HG03575 (cell line): ENCODE measurements around the gene UNC13B.

ENCODE experiments used
- ATAC-seq: cut with Tn5 transposase; IDR thresholded peaks from one replicate; pipeline ENCODE4 v1.9.1; 2021; ENCODE audit not compliant: unreplicated experiment, insufficient number of reproducible peaks, low FRiP score; ENCODE audit errors: extremely low read depth

The UNC13B gene

DNA sequence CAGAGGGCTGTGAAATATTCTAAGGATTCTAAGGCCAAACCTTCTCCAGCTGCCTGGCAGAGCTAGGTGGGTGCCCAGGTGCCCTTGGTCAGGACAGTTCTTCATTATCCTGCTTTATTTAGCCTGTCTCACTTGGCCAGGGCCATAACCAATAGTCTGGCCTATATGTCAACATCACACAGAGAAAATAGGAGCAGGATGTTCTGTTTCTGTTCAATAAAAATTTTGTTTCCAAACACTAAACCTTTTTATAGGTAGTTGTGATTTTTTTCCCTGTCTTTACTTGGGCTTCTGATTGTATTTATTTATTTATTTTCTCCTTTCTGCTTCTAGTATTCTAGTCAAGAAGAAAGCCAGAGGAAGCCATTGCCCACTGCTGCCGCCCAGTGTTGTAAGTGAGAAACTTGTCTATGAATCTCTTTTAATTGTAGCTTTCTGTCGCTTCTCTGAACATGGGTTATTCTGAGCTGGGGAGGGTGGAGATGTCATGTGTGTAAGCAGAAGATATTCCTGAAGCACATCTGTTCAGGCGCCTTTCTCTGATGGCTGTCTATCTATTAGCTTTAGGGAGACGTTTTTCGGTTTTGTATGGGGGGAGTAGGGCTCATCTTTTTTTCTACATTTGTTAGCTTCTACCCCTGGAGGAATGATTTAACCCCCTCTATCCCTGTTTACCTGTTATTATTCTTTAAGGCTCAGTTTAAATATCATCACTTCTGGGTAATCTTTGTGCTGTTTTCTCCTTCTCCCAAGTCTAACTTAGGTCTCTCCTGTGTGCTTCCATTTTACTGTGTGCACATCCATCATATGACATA, 97.1 kb downstream of the UNC13B start:
- ATAC-seq = no peak

DNA sequence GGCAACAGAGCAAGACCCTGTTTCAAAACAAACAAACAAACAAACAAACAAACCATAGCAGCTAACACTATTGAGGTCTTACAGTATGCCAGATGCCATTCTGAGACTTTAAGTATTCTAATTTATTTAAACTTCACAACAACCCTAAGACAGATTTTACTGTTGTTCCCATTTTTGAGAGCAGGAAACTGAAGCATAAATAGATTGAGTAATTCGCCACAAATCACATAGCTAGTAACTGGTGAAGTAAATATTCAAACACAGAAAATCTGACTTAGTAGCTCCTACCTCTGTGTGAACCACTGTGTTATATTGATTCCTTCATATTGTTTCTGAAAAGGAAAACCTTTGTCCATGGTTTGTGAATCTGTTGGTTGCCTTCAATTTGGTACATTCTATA, 98.4 kb downstream of the UNC13B start:
- ATAC-seq = no peak

DNA sequence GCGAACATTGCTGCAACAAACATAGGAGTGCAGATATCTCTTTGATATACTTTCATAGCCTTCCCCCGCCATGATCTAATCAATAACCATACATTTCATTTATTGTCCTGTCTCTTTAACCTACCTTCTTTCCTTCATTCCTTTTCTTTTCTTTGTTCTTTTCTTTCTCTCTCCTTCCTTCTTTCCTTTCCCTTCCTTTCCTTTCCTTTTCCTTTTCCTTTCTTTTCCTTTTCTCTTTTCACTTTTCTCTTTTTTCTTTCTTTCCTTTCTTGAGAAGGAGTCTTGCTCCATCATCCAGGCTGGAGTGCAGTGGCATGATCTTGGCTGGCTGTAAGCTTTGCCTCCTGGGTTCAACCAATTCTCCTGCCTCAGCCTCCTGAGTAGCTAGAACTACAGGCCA, 100.3 kb downstream of the UNC13B start:
- ATAC-seq = no peak

DNA sequence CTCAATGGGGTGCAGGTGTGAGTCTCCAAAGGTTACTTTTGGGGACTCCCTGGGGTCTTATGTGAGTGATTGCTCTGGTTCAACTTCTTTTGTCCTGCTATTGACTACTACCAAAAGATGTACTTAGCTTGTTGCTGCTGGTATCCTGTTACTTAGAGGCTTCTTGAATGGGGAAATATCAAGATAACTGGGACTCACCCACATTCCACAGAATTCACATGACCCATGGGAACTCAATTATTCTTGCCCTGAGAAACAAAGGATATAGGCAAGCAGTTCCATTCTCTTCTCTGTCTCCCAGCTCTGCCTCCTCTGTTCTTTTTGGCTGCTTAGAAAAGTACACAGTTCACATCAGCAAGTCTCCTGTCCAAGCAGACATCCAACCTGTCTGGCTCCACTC, 105.9 kb downstream of the UNC13B start:
- no peak for ATAC-seq

DNA sequence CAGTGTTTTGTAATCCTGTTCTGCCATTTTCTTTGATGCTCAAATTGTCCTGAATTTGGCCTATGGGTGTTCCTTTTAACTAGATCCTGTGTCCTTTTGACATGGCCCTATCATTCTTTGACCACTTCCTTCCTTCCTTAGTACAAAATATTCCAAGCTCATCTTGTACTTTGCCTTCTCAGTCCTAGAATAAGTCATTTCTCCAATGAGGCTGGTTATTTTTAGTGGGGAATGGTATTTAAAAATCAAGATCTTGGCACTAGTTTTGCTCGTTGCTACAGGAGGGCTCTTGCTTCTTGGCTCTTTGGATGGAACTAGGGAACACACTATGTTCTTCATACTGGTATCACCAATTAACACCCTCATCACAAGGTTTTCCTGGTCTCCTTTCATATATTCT, 108.1 kb downstream of the UNC13B start:
- no peak for ATAC-seq

DNA sequence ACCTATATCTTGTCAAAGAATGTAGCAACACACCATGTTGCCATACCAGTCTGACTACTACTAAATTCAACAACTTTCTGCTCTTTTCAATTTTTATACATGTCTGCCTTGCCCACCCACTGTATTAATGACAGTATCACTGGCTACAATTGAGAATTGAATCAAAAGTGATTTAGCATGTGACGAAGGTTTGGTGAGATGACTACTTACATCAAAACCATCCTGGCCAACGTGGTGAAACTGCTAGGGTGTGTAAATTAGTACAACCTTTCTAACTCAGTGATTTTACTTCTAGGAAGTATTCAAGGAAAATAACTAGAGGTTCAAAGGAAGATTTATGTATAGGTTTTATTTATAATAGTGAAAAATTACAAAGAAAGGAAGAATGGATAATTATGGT, 109.8 kb downstream of the UNC13B start:
- ATAC-seq = no peak

DNA sequence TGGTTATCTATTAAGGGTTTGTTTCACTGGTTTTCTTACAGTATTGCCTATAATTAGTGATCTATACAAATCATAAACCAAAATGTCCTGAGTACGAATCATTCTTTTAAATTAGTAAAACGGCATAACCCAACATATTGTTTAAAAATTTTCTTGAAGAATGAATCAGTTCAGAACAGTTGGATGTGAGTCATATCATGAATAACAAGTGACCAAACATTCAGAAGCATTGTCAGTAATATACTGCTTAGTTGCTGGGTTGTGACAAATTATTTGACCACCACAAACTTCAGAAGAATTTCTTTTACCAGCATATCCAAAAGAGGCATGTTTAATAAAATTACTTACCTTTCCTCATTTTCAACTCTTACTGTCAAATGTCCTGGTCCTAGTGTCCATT, 111.2 kb downstream of the UNC13B start:
- ATAC-seq = no peak

DNA sequence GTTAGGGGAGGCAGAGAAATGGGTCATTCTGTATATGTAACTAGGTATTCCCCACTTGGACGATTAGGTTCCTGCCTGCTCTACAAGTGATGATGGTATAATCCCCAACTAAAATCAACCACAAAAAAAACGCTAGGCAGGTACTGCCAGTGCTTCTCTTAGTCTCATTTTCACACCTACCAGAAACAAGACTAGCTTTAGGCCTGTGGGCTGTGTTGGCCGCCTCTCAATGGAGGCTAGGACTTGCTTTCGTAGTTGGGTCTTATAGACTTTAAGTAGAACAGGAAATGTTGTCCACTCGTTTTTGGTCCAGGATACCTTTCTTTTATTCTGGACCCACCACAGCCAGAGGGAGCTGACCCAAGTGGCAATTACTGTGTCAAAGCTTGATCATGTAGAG, 111.8 kb downstream of the UNC13B start:
- no peak for ATAC-seq

DNA sequence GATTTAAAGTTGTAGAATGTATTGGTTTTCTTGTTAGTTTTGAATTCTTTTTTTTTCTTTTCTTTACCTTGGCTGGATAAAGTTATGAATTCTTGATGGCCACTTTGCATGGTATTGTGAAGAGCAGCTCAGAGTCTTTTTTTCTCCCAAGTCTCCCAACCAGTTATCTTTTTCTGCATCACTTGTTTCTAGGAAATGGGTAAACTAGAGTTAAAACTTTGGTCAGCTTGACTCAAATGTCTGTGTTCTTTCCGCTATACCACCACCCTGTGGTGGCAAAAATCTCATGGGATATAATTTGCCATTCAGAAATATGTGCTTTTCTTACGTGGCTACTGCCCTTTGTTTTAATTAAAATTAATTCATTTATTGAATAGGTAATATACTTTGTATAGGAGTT, 113.2 kb downstream of the UNC13B start:
- ATAC-seq = no peak

DNA sequence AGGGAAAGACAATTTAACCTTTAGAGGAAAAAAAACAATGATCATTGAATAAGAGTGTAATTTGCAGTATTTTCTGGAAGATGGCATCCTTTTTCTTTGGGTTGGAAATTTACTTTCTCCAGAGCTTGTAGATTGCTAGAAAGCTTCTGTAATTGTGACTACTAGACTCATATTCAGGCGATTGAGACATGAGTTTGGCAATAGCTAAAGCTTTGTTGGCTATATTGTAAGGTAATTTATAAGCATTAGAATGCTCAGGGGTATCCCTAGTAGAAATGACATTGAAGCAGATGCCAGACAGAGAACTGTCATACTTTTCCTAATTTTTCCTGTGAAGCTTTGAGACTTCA, 115.3 kb downstream of the UNC13B start:
- ATAC-seq = no peak

DNA sequence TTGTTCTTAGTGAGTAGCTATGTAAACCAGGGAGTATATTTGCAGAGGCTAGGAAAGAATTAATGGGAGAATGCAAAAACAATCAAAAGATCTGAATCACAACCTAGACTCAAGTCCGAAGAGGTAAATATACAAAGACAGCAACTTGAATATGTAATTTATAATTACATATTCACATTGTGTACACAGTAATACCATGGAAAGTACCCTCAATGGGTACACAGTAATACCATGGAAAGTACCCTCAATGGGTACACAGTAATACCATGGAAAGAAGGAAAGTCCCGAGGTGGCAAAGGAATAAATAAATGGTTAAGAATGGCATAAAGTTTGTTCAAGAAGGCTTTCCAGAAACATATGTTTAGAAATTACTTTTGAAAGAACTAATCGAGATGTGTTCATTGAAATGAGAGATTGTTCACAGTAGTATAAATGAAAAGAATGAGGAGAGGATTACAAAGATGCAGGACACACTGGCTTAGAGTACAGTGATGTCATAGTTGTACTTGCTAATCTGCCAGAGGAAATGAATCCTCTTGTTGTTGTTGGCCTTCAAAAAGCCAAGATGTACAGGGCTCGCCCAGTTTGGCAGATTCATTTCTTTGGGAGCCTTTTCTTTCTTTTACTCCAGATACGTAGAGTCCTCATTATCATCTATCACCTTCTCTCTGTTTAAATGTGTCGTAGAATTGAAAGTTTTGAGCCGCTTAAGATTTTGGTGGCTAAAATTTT, 116.0 kb downstream of the UNC13B start:
- ATAC-seq = no peak

DNA sequence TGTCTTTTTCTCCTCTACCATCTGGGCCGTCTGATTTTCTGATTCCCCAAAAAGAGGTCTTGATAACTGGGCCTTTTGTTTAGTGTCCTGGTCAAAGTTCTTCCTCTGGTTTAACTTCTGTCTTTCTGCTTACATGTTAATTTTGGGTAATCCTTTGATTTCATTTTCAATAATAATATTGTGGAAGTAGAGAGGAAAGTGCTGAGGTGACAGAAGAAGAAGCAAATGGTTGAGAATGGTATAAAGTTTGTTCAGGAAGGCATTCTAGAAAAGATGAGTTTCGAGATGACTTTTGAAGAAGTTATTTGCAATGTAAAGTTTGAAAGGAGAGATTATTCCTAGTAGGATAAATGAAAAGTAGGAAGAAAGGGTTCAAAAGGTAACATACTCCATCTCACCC, 118.1 kb downstream of the UNC13B start:
- ATAC-seq = no peak

DNA sequence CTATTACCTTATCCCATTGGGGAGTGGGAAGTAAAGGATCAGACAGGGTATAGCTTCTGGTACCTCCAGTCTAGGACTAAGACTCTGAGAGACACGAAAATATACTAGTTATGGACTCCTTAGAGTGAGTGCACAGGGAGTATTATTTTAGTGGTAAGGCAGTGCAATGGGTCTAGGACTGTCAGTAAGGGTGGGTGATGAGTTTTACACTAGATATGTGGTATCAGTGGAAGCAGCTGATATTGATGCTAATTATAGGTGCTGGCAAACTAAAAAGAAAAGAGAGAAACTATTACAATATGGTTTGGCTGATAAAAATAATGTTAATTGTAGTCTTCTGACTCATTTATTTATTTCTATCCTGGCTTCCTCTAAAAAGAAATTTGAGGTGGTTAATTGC, 118.6 kb downstream of the UNC13B start:
- no peak for ATAC-seq

DNA sequence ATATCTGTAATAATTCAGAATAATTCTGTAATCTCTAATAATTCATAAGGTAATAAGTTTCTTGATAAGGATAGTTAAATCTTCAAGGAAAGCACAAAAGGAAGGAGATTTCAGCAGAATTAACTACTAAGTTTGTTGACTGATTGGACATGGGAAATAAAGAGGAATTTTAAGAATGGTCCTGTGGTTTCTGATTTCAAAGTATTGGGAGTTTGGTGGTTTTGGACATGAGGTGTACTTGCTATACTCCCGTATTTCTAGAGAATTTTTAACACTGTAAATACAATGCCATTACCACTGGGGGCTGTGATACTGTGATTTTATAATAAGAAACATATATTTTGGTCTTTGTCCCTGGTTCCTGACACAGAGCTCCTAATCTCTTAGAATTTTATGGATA, 123.9 kb downstream of the UNC13B start:
- ATAC-seq = no peak

DNA sequence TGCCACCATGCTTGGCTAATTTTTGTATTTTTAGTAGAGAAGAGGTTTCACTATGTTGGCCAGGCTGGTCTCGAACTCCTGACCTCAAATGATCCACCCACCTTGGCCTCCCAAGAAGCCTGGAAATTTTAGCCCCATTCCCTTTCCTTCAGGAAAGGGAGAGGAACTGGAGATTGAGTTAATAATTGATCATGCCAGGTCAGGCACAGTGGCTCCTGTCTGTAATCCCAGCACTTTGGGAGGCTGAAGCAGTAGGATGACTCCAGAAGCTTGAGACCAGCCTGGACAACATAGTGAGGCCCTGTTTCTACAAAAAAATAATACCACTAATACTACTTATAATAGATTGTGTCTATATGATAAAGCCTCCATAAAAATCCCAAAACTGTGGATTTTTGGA, 124.6 kb downstream of the UNC13B start:
- ATAC-seq = no peak

DNA sequence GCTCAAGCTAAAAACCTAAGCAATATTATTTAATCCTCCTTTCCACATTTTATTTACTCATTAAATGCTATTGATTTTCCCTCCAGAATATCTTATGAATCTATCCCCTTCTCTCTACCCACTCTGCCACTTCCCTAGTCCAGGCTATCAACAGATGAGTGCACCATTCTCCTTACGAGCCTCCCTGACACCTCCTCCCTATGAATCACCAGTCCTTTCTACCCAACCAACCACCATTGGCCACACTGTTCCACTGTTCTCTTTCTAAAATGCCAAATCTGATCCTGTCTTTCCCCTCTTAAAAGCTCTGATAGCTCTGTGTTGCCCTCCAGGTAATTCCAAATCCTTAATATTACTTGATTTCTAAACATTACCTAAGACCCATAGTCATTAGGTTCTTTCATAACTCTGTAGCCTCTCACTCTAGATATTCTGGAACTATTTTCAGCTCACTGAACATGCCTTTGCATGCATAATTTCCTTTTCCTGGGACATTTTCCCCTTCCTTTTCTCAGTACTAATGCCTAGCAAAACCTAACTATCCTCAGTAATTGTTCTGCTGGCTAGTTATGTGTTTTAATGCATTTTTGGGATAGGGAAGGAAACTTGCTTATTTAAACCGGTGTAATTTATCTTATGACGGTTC, 126.3 kb downstream of the UNC13B start:
- ATAC-seq = no peak

DNA sequence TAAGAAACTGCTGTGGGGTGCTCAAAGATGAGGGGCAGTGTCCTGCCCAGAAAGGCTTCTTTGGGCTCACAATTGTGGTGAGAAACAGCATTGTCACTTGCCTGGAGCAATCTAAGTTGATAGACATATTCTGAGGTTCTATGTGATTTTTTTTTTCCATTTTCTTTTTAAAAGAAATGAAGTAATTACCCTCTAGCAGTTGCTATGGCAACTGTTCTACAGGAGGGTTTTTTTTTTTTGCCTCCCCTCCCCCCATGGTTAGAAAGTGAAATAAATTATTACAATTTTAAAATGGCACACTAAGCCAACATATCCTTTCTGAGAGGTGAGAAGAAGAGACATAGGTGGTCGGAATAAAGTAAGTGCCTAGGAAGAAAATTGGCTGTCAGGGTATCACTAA, 127.0 kb downstream of the UNC13B start:
- no peak for ATAC-seq

DNA sequence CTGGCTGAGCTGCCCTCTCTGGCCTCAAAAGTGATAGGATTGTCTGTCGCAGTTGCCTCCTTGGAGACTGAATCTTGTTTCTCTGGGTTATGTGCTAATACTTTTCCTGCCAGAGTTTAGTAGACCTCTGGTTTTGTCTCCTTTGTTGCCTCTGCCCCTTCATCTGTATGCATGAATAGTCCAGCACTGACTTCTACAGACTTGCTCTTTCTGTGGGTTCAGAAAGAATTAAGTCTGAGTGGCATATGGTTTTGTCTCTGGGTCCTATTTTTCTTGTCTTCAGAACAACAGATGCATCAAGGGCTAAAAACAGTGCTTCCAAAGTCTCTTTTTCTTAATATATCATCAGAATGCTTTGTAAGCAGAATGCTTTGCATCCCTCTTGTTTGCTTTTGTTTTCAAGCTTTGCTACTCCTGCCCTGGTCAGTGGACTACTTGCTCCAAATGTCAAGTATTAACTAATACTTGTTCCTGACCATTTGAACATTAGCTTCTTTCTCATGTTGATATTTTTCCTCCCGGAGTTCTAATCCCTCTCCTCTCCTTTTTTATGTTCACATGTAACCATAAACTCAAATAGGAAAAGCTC, 131.7 kb downstream of the UNC13B start:
- no peak for ATAC-seq

DNA sequence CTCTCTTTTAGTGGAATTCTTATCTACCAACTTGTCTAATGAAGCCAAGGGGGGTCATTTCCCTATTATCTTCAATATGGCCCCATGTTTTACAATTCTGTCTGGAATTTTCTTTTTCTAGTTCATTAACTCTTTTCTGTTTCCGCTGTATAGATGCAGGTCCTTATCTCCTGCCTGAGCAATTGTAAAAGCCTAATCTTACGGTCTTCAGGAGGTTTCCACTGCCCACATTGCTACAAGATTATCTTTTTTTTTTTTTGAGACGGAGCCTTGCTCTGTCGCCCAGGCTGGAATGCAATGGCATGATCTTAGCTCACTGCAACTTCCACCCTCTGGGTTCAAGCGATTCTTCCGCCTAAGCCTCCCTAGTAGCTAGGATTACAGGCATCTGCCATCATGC, 132.3 kb downstream of the UNC13B start:
- ATAC-seq = no peak

DNA sequence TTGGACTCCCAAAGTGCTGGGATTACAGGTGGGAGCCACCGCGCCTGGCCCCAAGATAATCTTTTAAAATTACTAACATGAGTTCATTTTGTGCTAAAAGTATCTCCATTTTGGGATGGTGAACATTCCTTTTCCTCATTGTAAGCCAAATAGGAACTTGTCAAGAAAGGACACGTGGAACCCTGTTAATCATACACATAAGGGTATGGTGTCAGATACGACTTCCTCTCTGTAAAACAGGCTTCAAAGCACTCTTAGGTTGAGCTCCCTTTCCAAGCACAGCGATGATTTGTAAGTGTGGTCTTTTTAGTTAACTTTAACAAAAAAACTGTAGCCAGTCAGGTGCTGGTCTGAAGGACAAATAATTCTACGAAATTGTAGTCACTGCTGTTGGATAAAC, 132.7 kb downstream of the UNC13B start:
- ATAC-seq = no peak
